Activated naive CD8-positive, alpha-beta T cell (primary cell): Measurements from ENCODE around the gene RNASEH2A.
"Not testable (repeated sequence)": the region's sequence is repeated elsewhere in the genome, so short reads cannot be mapped to it uniquely, and the experiment has no call there.

Experiments
- H3K27ac Mint-ChIP-seq: one replicate; pipeline ENCODE4 v1.8.0; 2021; ENCODE audit warnings: mixed read lengths
- H3K27me3 Mint-ChIP-seq: one replicate; pipeline ENCODE4 v1.8.0; 2021; ENCODE audit warnings: mixed read lengths
- H3K36me3 Mint-ChIP-seq: one replicate; pipeline ENCODE4 v1.8.0; 2021; ENCODE audit warnings: mixed read lengths
- H3K4me1 Mint-ChIP-seq: one replicate; pipeline ENCODE4 v1.8.0; 2021; ENCODE audit warnings: low read depth, mixed read lengths
- H3K4me3 Mint-ChIP-seq: one replicate; pipeline ENCODE4 v1.8.0; 2021; ENCODE audit warnings: mild to moderate bottlenecking, mixed read lengths
- H3K9me3 Mint-ChIP-seq: one replicate; pipeline ENCODE4 v1.8.0; 2021; ENCODE audit warnings: low read depth, mixed read lengths

The RNASEH2A gene

DNA sequence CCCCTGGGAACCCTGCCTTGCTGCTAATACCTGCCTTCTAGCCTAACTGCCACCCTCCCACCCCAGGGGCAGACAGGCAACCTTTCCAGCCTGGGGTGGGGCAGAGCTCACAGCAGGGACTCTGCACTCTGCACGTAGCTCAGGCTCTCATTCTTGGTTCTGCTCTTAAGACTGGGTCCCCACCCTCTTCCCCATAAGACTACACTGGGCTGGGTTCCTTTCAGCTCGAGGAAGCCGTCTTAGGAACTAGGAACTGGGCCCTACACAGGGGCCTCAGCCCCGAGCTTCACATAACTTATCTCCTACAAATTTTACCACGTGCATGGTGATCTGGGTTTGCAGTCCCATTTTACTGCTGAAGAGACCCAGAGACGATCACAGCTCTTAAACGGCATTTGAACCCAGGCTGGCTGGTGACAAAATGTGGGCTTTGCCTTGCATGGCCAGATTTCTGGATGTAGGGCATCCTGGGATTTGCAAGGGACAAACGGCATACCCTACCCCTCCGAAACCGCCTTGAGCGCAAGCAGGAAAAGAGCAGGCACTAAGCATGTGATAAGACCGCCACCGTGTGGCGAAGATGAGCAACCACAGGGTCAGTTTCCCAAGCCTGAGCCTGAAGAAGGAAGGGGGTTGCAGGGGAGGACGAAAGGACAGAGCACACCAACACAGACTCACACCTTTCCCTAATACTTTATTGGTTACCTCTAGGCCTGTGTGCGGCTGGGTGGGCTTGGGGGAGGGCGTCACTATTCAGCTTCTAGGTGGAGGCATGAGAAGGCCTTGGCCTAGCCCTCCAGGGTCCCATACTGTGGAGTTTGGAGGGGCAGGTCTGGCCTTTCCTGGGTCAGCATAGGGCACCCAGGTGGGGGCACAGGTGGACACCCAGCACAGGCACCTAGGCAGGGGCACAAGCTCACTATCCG lies 10.0 kb upstream of the RNASEH2A start:
- Mint-ChIP-seq H3K27me3 (no peaks in the 10 kb centered on the region), H3K36me3 (no peaks in the 10 kb centered on the region), H3K9me3 (no peaks in the 10 kb centered on the region), H3K4me3 (peak overlapping the region; percentile 79), H3K27ac (peak overlapping the region; percentile 85), H3K4me1 (peaks cover 36% of the 10 kb centered on the region)

DNA sequence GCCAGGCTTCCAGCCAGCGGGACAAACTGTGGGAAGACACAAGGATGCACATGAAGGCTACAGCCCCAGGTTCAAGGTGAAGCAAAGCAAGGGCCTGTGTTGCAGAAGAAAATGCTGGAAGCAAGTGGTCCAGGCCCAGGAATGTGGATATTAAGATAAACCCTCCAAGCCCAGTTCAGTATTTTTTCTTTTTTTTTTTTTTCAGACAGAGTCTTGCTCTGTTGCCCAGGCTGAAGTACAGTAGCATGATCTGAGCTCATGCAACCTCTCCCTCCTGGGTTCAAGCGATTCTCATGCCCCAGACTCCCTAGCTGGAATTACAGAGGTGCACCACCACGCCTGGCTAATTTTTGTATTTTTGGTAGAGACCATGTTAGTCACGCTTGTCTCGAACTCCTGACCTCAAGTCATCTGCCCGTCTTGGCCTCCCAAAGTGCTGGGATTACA lies 9.2 kb upstream of the RNASEH2A start:
- H3K27ac Mint-ChIP-seq, result no peak overlapping the region
- peaks cover 38% of the 10 kb centered on the region for H3K4me1 Mint-ChIP-seq
- H3K4me3 Mint-ChIP-seq, result no peak overlapping the region
- H3K9me3 Mint-ChIP-seq, result no peaks in the 10 kb centered on the region
- no peaks in the 10 kb centered on the region for H3K27me3 Mint-ChIP-seq
- no peaks in the 10 kb centered on the region for H3K36me3 Mint-ChIP-seq

DNA sequence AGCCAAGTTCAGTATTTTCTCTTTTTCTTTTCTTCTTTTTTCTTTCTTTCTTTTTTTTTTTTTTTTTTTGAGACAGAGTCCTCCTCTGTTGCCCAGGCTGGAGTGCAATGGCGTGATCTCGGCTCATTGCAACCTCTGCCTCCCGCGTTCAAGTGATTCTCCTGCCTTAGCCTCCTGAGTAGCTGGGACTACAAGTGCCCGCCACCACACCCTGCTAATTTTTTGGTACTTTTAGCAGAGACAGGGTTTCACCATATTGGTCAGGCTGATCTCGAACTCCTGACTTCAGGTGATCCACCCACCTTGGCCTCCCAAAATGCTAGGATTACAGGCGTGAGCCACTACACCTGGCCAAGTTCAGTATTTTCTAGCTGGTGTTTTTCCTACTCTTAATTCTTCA lies 8.8 kb upstream of the RNASEH2A start:
- not testable (repeated sequence) for H3K27me3 Mint-ChIP-seq, H3K9me3 Mint-ChIP-seq, H3K4me3 Mint-ChIP-seq, H3K27ac Mint-ChIP-seq, H3K36me3 Mint-ChIP-seq
- H3K4me1 Mint-ChIP-seq, result peaks cover 42% of the 10 kb centered on the region

- Mint-ChIP-seq H3K9me3 (no peaks in the 10 kb centered on the region), H3K27me3 (no peaks in the 10 kb centered on the region), H3K4me3 (peak overlapping the region; percentile 88), H3K4me1 (peaks cover 36% of the 10 kb centered on the region), H3K36me3 (no peaks in the 10 kb centered on the region), H3K27ac (no peak overlapping the region)
Measured at GRCh38 chr19:12799742-12800465, 6.5 kb upstream of the RNASEH2A start.

- Mint-ChIP-seq H3K27ac (peak overlapping the region; percentile 75), H3K27me3 (no peaks in the 10 kb centered on the region), H3K36me3 (no peaks in the 10 kb centered on the region), H3K4me1 (peaks cover 34% of the 10 kb centered on the region), H3K9me3 (no peaks in the 10 kb centered on the region), H3K4me3 (peak overlapping the region; percentile 88)
Measured at GRCh38 chr19:12800466-12800770, 6.0 kb upstream of the RNASEH2A start.

- Mint-ChIP-seq H3K9me3 (no peaks in the 10 kb centered on the region), H3K36me3 (no peaks in the 10 kb centered on the region), H3K27ac (peak overlapping the region; percentile 75)
Measured at GRCh38 chr19:12800923-12801465, 5.4 kb upstream of the RNASEH2A start.

GRCh38 chr19:12801466-12802266 lies 4.7 kb upstream of the RNASEH2A start, which contains the start of the genes PRDX2 and THSD8:
Gene PRDX2, minus strand, starts transcription at chr19:12801800. Its CDS starts 539 bp downstream, at chr19:12801261.
Gene THSD8, plus strand, starts transcription at chr19:12802069. Its CDS starts 3 bp downstream, at chr19:12802072.
- H3K27ac Mint-ChIP-seq, result peak within 1 kb of the TSS; percentile 75
- no peaks in the 10 kb centered on the region for H3K27me3 Mint-ChIP-seq
- no peaks in the 10 kb centered on the region for H3K9me3 Mint-ChIP-seq
- peaks cover 29% of the 10 kb centered on the region for H3K4me1 Mint-ChIP-seq
- H3K4me3 Mint-ChIP-seq, result peak within 1 kb of the TSS; percentile 88
- no peaks in the 10 kb centered on the region for H3K36me3 Mint-ChIP-seq

More at GRCh38 chr19:12800923-12801465, 5.4 kb upstream of the RNASEH2A start:
- no peaks in the 10 kb centered on the region for H3K27me3 Mint-ChIP-seq
- H3K4me1 Mint-ChIP-seq, result peaks cover 30% of the 10 kb centered on the region
- H3K4me3 Mint-ChIP-seq, result peak overlapping the region; percentile 88

- Mint-ChIP-seq H3K27me3 (no peaks in the 10 kb centered on the region), H3K4me3 (peak overlapping the region; percentile 88), H3K36me3 (no peaks in the 10 kb centered on the region), H3K9me3 (no peaks in the 10 kb centered on the region), H3K4me1 (peaks cover 31% of the 10 kb centered on the region), H3K27ac (no peak overlapping the region)
Measured at GRCh38 chr19:12802267-12803106, 3.9 kb upstream of the RNASEH2A start.

GRCh38 chr19:12804051-12804450 lies 2.3 kb upstream of the RNASEH2A start:
- no peak overlapping the region for H3K4me3 Mint-ChIP-seq
- H3K9me3 Mint-ChIP-seq, result no peaks in the 10 kb centered on the region
- H3K4me1 Mint-ChIP-seq, result peaks cover 35% of the 10 kb centered on the region
- H3K27ac Mint-ChIP-seq, result no peak overlapping the region
- H3K27me3 Mint-ChIP-seq, result no peaks in the 10 kb centered on the region
- H3K36me3 Mint-ChIP-seq, result peaks cover 4% of the 10 kb centered on the region

DNA sequence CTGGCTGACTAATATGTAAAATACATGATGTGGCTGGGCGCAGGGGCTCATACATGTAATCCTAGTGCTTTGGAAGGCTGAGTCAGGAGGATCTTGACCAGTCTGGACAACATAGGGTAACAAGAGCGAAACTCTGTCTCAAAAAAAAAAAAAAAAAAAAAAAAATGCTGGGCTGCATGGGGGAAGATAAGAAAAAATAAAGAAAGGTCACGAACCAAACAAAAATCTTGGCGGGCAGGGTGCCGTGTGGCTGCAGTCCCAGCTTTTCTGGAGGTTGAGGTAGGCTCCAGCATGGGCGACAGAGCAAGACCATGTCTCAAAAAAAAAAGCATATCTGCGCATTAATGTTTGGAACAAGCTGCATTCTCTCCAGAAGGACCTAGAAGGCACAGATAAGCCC lies 8.7 kb downstream of the RNASEH2A start:
- H3K36me3 Mint-ChIP-seq, result peaks cover 4% of the 10 kb centered on the region
- H3K27ac Mint-ChIP-seq, result no peak overlapping the region
- no peaks in the 10 kb centered on the region for H3K4me1 Mint-ChIP-seq
- no peaks in the 10 kb centered on the region for H3K27me3 Mint-ChIP-seq
- H3K4me3 Mint-ChIP-seq, result no peak overlapping the region
- no peaks in the 10 kb centered on the region for H3K9me3 Mint-ChIP-seq

- not testable (repeated sequence) for H3K9me3 Mint-ChIP-seq, H3K4me3 Mint-ChIP-seq, H3K36me3 Mint-ChIP-seq, H3K4me1 Mint-ChIP-seq, H3K27me3 Mint-ChIP-seq, H3K27ac Mint-ChIP-seq
Measured at GRCh38 chr19:12817188-12817587, 10.8 kb downstream of the RNASEH2A start.

GRCh38 chr19:12817810-12818209 lies 11.4 kb downstream of the RNASEH2A start:
- H3K4me1 Mint-ChIP-seq, H3K27me3 Mint-ChIP-seq, H3K9me3 Mint-ChIP-seq, H3K36me3 Mint-ChIP-seq, H3K4me3 Mint-ChIP-seq, H3K27ac Mint-ChIP-seq: not testable (repeated sequence)

- H3K9me3 Mint-ChIP-seq, result no peaks in the 10 kb centered on the region
- peaks cover 17% of the 10 kb centered on the region for H3K27me3 Mint-ChIP-seq
- H3K27ac Mint-ChIP-seq, result no peak overlapping the region
- no peak overlapping the region for H3K4me3 Mint-ChIP-seq
- peaks cover 8% of the 10 kb centered on the region for H3K4me1 Mint-ChIP-seq
- peaks cover 5% of the 10 kb centered on the region for H3K36me3 Mint-ChIP-seq
Measured at GRCh38 chr19:12821761-12822160, 15.4 kb downstream of the RNASEH2A start.
